Stimulated activated CD4-positive, alpha-beta T cell treated with anti-CD3 and anti-CD28 coated beads, Interleukin-4, amount 100 ng/mL, for 4 hours (primary cell): Measurements from ENCODE around the gene UIMC1.

Experiments used
- DNase-seq, 2 experiments: peaks; one replicate each; pipeline ENCODE4 v3.0.0-alpha.2; 2020

Gene UIMC1

GRCh38 chr5:176901260-176902101 lies 105.1 kb downstream of the UIMC1 start:
- no peak for DNase-seq

GRCh38 chr5:176900780-176901204 lies 105.8 kb downstream of the UIMC1 start:
- no peak for DNase-seq

DNA sequence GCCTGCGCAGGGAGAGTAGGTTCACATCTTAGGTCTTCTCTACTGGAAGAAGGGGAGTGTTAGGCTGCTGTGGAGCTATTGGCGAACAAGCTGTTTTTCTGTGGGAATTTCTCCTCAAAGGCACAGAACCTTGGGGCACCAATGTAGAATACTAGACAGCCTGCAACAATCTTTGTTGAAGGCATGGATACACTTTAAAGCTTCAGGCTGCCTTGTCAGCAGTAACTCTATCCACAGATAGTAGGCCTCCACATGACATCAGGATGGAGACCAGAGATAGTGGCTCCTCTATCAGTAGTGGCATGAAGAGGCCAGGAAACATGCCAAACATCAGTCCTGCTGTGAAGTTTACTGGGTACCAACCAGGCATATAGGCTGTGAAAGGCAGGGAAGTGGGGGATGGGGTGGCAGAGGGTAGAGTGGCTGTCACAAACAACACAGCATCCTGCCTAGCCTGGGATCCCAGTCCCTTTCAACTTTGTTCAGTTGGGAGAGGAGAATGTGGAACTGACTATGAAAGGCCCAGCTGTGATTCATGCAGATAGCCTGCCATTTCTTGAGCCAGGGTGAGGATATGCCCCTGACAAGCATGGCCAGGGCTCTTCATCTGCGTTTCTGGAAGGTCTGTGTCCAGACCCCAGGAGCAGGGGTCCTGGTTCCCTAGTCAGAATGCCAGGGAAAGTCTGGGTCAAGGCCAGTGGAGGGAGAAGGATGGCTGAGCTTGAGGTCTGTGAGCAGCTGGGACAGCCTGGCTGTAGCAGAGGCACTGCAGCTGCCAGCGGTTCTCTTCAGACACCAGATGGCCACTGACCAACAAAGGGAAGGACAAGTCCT lies 106.4 kb downstream of the UIMC1 start:
- DNase-seq, result no peak

DNA sequence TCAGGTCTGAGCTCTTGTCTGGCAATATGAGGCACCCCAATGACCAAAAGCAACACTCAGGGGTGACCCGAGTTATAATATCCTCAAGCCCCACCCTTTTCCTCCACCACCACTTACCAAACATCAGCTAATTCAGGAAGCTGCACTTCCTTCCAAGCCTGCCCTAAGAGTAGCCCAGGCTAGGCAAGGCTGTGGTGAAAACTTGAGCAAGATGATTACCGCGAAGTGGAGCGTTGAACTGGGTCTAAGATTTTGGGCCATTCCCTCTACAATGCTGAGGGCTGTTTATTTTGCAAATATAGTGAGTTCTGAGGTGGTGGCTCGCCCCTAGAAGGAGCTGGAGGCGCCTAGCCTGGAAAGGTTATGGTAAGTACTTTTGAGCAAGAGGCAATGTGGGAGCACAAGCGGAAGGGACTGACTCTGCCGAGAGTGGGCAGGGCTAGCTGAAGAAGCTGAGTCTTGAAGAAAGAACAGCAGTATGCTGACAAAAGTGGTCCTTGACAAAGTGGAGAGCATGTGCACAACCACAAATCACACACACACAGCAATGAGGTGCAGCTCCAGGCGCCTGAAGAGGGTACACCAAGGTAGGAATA lies 107.2 kb downstream of the UIMC1 start, which contains the start of gene HK3:
Gene HK3 (minus strand): TSS at position 51 of the 596 bp plus-strand sequence. CDS start 3,187 bp downstream, outside the sequence.
- DNase-seq, result no peak

- no peak for DNase-seq
Measured at GRCh38 chr5:176897263-176897662, 109.3 kb downstream of the UIMC1 start.

- DNase-seq, result no peak
Measured at GRCh38 chr5:176895831-176896230, 110.7 kb downstream of the UIMC1 start.

DNA sequence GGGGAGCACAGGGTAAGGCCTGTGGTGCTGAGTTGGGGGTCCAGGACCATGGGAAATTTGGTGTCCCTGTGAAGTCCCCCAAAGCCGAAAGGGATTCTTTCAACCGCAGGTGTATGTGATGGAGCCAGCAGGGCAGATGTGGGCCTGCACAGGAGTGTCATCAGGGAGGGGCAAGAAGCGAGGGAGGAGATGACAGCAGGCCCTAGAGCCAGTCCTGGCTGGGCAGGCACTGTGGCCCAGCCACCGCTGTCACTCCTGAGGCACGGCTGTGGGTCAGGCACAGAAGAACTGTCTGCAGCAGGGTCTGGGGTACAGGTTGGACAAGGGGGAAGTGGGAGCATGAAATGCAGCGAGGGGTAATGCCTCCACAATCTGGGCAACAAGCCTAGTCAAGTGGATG lies 112.3 kb downstream of the UIMC1 start:
- no peak for DNase-seq

- no peak for DNase-seq
Measured at GRCh38 chr5:176892663-176893062, 113.9 kb downstream of the UIMC1 start.

- DNase-seq, result no peak
Measured at GRCh38 chr5:176891331-176891958, 115.1 kb downstream of the UIMC1 start.

DNA sequence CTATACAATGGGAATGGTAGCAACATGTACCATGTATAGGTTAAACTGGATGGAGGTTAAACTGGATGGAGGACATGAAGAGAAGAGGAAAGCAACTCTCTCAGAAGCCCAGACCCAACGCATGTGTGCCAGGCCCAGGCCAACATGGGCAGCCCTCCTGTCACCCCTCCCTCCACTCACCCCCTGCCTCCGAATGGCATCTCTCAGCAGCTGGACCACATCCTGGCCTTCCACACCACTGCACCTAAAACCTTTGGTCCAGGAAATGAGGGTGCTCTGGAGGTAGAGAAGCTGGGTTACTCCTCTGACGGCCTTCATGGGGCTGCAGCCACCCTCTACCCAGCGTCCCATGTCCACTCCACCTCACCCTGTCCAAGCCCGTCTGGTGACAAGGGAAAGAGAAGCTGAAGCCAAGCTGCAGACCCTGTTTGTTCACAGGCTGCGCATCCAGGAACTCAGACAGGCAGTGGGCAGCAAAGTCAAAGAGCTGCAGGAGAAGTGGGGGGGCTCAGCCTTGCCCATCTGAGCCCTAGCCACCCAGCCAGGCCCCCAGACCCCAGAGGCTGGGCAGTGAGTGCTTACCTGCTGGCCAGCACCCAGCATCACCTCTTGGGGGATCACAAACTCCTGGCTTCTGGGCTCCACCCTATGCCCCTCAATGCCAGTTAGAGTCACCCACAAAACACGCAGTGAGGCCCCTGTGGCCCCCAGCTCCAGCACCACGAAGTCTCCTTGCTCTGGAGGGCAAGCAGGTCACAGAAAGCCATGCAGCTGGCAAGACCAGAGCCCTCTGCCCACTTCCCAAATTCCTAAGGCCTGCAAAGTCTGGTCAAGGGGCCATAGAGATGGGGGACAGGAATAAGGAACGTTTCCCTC lies 115.9 kb downstream of the UIMC1 start:
- no peak for DNase-seq

DNA sequence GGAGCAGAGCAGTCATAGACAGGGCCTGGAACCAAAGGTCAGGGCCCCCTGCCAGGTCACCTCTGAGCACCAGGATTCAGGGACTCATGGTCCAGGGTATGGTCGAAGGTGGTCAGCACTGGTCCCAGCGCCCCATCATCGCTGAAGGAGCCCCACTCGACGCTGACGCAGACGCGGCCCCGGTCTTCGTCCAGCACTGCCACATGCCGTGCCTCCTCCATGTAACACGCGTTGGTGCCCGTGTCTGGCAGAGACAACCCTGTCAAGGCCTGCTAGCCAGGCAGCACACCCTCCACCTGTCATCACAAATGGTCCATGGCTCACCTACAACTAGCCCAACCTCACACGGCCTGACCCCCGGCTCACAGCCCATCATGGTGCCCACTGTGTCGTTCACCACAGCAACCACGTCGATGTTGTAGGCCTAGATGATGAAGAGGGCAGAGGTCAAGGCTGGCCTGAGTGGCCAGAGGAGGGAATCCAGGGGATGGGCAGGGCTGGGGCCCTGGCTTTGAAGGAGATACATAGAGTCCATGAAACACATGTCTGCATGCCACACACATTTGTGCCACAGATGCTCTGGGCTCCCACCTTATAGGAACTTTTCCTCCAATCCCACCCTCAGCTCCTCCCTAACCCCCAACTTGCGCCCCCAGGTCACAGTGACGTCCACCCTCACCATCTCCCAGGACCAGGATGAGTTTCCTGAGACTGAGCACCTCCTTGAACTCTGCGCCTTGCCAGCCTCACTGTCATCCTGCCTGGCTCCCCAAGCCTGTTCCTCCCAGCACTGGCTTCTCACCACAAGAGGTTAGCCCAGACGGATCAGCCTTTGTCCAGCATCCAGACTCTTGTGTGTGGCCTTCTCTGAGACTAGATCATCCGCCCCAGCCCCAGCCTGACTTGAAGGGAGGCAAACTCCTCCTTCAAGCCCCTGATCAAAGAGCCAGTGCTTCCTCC lies 117.0 kb downstream of the UIMC1 start:
- DNase-seq, result no peak

DNA sequence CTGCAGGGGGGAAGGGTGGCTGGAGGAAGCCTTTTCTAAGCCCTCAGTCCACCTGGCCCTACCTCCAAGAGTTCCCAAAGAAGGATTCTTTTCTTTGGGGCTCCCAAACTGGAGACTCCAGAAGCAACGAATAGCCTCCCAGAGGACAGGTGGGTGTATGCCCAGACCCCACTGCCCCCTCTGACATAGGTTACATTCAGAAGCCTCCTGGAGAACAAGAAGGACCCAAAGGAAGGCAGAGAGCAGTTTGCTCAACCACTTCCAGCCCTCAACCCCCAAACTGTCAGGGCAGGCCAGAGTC lies 117.8 kb downstream of the UIMC1 start:
- no peak for DNase-seq

DNA sequence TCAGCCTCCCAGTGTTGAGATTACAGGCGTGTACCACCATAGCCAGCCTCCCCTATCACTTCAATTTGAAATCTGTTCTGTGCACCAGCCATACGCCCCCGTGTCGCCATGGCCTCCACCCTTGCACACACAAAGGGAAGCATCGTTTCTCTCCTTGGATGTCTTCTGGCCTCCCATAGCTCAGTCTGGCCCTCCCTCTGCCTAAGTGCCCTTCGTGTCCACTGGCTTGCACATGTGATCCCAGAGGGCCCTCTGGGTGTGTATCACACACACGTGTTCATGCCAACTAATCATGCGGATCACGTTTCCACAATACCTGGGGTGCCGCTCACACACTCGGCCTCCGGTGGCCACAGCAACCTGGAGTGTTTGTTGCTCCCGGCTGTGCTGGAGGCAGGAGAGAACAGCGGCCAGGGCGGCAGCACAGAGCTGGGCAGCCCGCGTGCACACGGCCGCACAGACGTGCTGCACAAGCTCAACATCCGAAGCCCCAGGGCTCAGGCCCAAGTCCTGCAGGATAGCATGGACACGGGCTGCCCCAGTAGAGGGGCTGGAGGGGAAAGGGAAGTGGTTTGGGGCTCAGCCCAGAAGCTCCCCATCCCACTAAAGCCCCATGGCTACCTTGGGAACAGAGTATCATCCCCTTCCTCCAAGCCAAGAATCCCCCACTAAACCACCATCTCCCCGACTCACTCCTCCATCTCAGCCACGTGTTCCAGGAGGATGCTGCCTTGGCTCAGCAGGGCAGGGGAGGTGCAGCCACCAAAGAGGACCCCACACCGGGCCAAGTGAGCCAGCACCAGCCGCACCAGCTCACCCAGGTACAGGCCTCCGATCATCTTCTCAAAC lies 118.3 kb downstream of the UIMC1 start:
- DNase-seq, result no peak

DNA sequence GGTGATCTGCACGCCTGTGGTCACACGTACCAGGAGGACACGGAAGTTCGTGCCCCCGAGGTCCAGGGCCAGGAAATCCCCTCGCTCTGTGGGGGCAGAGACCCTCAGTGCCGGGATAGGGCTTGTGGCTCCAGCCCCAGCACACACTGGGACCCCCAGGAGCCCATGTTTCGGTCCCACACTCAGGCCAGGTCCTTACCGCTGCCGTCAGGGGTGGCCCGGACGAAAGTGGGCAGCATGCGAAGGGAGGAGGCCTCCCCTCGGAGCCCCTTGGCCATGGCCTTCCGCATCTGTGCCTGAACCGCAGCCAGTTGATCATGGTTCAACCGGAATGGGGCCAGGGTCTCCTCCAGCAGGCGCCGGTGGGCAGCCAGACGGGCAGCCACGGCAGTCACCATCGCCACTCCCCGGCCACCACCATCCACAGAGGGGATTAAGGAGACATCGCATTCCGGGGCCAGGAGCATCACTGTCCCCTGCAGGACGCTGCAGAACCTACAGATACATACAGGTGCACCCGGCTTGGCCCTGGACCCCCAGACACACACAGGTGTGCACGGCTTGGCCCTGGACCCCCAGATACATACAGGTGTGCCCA lies 119.2 kb downstream of the UIMC1 start:
- DNase-seq, result no peak

GRCh38 chr5:176886336-176887251 lies 120.0 kb downstream of the UIMC1 start:
- DNase-seq, result no peak

DNA sequence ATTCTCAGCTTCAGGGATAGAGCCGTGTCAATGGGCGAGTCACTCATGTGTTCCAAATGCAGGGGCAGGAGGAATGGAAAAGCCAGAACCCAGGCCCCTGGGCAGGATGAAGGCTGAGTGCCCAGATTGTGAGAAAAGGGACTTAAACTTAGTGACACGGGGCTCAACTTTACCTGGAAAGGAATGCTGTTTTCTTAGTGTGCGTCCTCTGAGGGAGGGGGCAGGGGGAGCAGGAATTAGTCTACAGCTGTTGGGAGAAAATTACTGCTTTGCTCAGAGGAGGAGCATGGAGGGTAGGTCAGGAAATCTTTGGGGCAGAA lies 122.0 kb downstream of the UIMC1 start:
- no peak for DNase-seq

- DNase-seq, result no peak
Measured at GRCh38 chr5:176883700-176884570, 122.6 kb downstream of the UIMC1 start.

DNA sequence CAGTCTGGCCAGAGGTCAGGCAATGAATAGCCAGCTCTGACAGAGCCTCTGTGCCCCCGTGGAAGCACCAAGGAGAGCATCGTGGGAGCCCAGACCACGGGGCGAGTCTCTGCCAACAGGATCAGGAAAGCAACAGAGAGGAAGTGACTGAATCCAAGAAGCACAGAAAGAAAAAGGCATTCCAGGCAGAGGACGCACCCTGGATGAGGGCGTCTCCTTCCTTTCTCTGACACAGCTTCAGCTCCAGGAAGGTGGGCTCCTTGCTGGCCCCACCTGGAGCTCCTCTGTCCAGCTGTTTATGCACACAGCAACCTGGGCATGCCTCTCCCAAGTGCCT lies 124.0 kb downstream of the UIMC1 start:
- no peak for DNase-seq
